ENCODE data around the gene GSS. TPM values are rescaled to one million over a fixed set of nuclear protein-coding genes. Genes with fewer than 3 reads are reported as not detected.

The GSS gene
- total RNA-seq, 1 donor from 2014 or later: 30.0 TPM

DNA sequence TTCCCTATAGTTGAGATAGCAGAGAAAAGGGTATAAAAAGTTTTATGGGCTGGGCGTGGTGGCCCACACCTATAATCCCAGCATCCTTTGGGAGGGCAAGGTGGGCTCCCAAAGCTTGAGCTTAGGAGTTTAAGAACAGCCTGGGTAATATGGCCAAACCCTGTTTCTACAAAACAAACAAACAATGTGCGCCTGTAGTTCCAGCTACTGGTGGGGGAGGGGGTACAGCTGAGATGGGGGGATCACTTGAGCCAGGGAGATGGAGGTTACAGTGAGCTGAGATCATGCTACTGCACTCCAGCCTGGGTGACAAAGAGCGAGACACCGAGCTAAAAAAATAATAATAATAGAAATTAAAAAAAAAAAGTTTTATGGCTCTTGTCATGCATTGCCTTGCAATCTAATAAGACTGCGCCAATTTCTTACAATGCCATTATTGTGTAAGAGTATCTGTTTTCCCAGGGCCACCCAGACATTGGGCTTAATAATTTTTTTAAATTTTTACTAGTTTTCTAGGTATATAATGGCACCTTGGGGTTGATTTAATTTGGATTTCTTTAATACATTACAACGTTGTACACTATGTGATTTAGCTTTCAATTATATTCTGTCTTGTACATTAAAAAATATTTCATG is 75.3 kb downstream of the GSS start:
- no peaks in the 10 kb centered on the region for H3K9me3 ChIP-seq
- peak overlapping the region; percentile 20 for H3K4me3 ChIP-seq
- peaks cover 13% of the 10 kb centered on the region for H3K4me1 ChIP-seq
- H3K27ac ChIP-seq: no peak overlapping the region
- DNase-seq (no peak), ATAC-seq (no peak)
- H3K36me3 ChIP-seq: peaks cover 26% of the 10 kb centered on the region
- intact Hi-C loops (cut with DNase I): no loop called here
- no peaks in the 10 kb centered on the region for H3K27me3 ChIP-seq
- TF ChIP-seq, protein P1, sequence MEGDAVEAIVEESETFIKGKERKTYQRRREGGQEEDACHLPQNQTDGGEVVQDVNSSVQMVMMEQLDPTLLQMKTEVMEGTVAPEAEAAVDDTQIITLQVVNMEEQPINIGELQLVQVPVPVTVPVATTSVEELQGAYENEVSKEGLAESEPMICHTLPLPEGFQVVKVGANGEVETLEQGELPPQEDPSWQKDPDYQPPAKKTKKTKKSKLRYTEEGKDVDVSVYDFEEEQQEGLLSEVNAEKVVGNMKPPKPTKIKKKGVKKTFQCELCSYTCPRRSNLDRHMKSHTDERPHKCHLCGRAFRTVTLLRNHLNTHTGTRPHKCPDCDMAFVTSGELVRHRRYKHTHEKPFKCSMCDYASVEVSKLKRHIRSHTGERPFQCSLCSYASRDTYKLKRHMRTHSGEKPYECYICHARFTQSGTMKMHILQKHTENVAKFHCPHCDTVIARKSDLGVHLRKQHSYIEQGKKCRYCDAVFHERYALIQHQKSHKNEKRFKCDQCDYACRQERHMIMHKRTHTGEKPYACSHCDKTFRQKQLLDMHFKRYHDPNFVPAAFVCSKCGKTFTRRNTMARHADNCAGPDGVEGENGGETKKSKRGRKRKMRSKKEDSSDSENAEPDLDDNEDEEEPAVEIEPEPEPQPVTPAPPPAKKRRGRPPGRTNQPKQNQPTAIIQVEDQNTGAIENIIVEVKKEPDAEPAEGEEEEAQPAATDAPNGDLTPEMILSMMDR (IDR thresholded peaks at IDR 0.05): no peak

Small RNA genes within 50 kb of the gene (microRNA-seq; reads per million reads assigned to microRNA genes)
- not detected for gene MIR499A (ENCODE audit: borderline microRNAs expressed)
- not detected for gene MIR499B (ENCODE audit: borderline microRNAs expressed)

Other genes starting within 250 kb of the GSS start
- 27.8 TPM for gene NCOA6, start 130.2 kb downstream of the GSS start, total RNA-seq
- 20.6 TPM for gene GGT7, start 83.0 kb downstream of the GSS start, total RNA-seq
- gene ACSS2, start 79.2 kb downstream of the GSS start, total RNA-seq: 146 TPM
- 1.8 TPM for gene MYH7B, start 62 bp upstream of the GSS start, total RNA-seq
- gene TRPC4AP, start 137.0 kb upstream of the GSS start, total RNA-seq: 67.6 TPM
- 39.2 TPM for gene EDEM2, start 191.5 kb upstream of the GSS start, total RNA-seq
- 20.4 TPM for gene PROCR, start 216.3 kb upstream of the GSS start, total RNA-seq